ENCODE data around the gene TNS1. TPM values are rescaled to one million over a fixed set of nuclear protein-coding genes. Genes with fewer than 3 reads are reported as not detected.
A peak's percentile ranks its signal among the peaks of the same experiment; 100 is the strongest.

Gene TNS1
- total RNA-seq, 1 donor from 2014 or later: 14.5 TPM

GRCh38 chr2:217818293-217818850 is 184.4 kb downstream of the TNS1 start:
- Mint-ChIP-seq H3K27me3 (ENCODE audit: low read depth) (no peaks in the 10 kb centered on the region), H3K9me3 (no peaks in the 10 kb centered on the region), H3K4me3 (no peak overlapping the region), H3K4me1 (peaks cover 59% of the 10 kb centered on the region), H3K36me3 (ENCODE audit: low read depth) (no peaks in the 10 kb centered on the region), H3K27ac (ENCODE audit: unreplicated experiment) (no peak overlapping the region)
- no peak for DNase-seq (ENCODE audit: low read depth, low spot score)
- TF ChIP-seq, protein P1, sequence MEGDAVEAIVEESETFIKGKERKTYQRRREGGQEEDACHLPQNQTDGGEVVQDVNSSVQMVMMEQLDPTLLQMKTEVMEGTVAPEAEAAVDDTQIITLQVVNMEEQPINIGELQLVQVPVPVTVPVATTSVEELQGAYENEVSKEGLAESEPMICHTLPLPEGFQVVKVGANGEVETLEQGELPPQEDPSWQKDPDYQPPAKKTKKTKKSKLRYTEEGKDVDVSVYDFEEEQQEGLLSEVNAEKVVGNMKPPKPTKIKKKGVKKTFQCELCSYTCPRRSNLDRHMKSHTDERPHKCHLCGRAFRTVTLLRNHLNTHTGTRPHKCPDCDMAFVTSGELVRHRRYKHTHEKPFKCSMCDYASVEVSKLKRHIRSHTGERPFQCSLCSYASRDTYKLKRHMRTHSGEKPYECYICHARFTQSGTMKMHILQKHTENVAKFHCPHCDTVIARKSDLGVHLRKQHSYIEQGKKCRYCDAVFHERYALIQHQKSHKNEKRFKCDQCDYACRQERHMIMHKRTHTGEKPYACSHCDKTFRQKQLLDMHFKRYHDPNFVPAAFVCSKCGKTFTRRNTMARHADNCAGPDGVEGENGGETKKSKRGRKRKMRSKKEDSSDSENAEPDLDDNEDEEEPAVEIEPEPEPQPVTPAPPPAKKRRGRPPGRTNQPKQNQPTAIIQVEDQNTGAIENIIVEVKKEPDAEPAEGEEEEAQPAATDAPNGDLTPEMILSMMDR (conservative IDR thresholded peaks at IDR 0.05): no peak

- H3K9me3 Mint-ChIP-seq: no peaks in the 10 kb centered on the region
- DNase-seq (ENCODE audit: low read depth, low spot score): no peak
- no peaks in the 10 kb centered on the region for H3K36me3 Mint-ChIP-seq (ENCODE audit: low read depth)
- TF ChIP-seq, protein P1 (conservative IDR thresholded peaks at IDR 0.05): no peak
- peaks cover 57% of the 10 kb centered on the region for H3K4me1 Mint-ChIP-seq
- no peak overlapping the region for H3K27ac Mint-ChIP-seq (ENCODE audit: unreplicated experiment)
- H3K27me3 Mint-ChIP-seq (ENCODE audit: low read depth): no peaks in the 10 kb centered on the region
- no peak overlapping the region for H3K4me3 Mint-ChIP-seq
These were observed 185.1 kb downstream of the TNS1 start for GRCh38 chr2:217817466-217818292.

GRCh38 chr2:217816396-217816869 is 186.4 kb downstream of the TNS1 start:
- H3K4me1 Mint-ChIP-seq: peaks cover 51% of the 10 kb centered on the region
- H3K27me3 Mint-ChIP-seq (ENCODE audit: low read depth): no peaks in the 10 kb centered on the region
- H3K4me3 Mint-ChIP-seq: no peak overlapping the region
- DNase-seq (ENCODE audit: low read depth, low spot score): no peak
- no peaks in the 10 kb centered on the region for H3K9me3 Mint-ChIP-seq
- peak overlapping the region; percentile 20 for H3K27ac Mint-ChIP-seq (ENCODE audit: unreplicated experiment)
- peaks cover 4% of the 10 kb centered on the region for H3K36me3 Mint-ChIP-seq (ENCODE audit: low read depth)
- TF ChIP-seq, protein P1 (conservative IDR thresholded peaks at IDR 0.05): no peak

DNA sequence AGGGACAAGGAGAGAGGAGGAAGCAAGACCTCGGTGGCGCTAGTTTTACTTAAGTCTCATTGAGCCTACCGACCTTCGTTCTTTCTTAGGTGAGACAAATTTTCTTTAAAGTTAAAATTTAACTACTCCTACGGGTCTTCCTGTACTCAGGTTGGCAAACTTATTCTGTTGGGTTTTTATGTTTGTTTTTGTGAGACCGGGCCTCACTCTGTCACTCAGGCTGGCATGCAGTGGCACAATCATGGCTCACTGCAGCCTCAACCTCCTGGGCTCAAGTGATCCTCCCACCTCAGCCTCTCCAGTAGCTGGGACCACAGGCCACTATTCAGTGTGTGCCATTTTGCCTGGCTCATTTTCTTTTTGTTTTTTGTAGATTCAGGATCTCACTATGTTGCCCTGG is 189.0 kb downstream of the TNS1 start:
- TF ChIP-seq, protein P1 (conservative IDR thresholded peaks at IDR 0.05): no peak
- H3K27ac Mint-ChIP-seq (ENCODE audit: unreplicated experiment): no peak overlapping the region
- H3K36me3 Mint-ChIP-seq (ENCODE audit: low read depth): peaks cover 11% of the 10 kb centered on the region
- H3K4me1 Mint-ChIP-seq: peaks cover 27% of the 10 kb centered on the region
- no peak for DNase-seq (ENCODE audit: low read depth, low spot score)
- no peaks in the 10 kb centered on the region for H3K27me3 Mint-ChIP-seq (ENCODE audit: low read depth)
- no peak overlapping the region for H3K4me3 Mint-ChIP-seq
- peaks cover 2% of the 10 kb centered on the region for H3K9me3 Mint-ChIP-seq

DNA sequence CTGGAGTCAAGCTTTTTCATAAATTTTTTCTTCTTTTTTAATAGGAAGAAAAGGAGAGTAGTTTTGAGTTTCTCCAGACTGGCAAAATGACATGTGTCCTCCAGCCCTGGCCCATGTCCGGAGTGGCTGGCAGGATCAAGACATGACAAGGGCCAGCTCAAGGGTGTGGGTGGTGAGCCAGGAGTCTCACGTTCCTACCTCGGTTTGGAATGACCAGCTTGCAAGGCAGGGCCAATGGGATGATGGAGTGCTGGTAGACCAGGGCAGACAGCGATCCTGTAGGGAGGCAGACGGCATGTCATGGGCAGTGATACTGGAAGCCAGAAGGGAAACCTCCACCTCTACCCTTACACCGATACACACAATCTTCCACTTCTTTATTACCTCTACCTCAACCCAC is 190.6 kb downstream of the TNS1 start:
- H3K4me1 Mint-ChIP-seq: peaks cover 33% of the 10 kb centered on the region
- no peaks in the 10 kb centered on the region for H3K27me3 Mint-ChIP-seq (ENCODE audit: low read depth)
- peaks cover 16% of the 10 kb centered on the region for H3K36me3 Mint-ChIP-seq (ENCODE audit: low read depth)
- no peak overlapping the region for H3K4me3 Mint-ChIP-seq
- no peak for DNase-seq (ENCODE audit: low read depth, low spot score)
- TF ChIP-seq, protein P1 (conservative IDR thresholded peaks at IDR 0.05): no peak
- H3K27ac Mint-ChIP-seq (ENCODE audit: unreplicated experiment): no peak overlapping the region
- peaks cover 3% of the 10 kb centered on the region for H3K9me3 Mint-ChIP-seq

Measured in neural crest cell (in vitro differentiated cells).